Tibial nerve (tissue), 3 donors: ENCODE data around the gene PRPF40A.

Experiments used
- EP300 ChIP-seq, 2 donors: sonication (generic); formaldehyde crosslinking; IDR thresholded peaks; one replicate each; pipeline ENCODE4 v1.6.1; 2017; ENCODE audit warnings: antibody characterized with exemption in 2 of 2, mild to moderate bottlenecking in 1 of 2
- POLR2A ChIP-seq, 2 donors: fragments of 450-650 bp; IDR thresholded peaks; one replicate each; pipeline ENCODE4 v1.6.1; 2017; ENCODE audit warnings: antibody characterized with exemption in 2 of 2, mild to moderate bottlenecking in 2 of 2, moderate library complexity in 2 of 2

DNA sequence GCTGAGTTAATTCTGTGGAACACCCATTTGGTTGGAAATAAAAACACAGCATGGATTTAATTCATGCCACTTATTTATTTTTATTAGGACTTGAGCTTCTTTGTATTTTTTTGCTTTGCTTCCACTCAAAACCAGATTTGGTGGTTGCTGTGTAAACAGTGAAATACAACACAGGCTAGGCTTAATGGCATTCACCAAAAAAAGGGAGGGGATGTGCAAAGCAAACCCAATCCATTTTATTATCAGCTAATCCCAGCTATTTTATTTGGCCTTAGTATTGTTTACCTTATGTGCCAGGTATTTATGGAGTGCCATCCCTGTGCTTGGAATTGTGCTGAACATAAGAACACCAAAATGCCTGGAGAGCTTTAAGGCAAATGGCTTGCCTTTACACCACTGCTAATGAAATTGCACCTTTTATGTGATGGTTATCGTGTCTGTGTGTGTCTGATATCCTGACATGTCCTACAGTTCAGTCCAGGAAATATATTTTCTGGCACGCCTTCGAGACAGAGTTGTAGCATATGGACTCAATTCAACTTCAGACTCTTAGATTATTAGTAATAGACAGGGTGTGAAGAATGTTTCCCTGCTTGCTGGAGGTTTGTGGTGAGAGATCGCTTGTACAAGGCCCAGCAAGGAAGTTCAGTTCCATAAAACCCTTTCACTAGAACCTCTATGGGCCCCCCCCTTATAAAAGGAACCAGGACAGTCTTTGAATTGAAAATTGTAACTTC, 99.6 kb downstream of the PRPF40A start:
- TF ChIP-seq EP300 (IDR thresholded peaks at IDR 0.05) (no peak), POLR2A (IDR thresholded peaks at IDR 0.05) (no peak)
